ENCODE results near the gene IL21R.
"Not testable (repeated sequence)": the region's sequence is repeated elsewhere in the genome, so short reads cannot be mapped to it uniquely, and the experiment has no call there.

Gene IL21R

GRCh38 chr16:27428026-27428785 is 26.2 kb downstream of the IL21R start:
- FAIRE-seq = no peak

DNA sequence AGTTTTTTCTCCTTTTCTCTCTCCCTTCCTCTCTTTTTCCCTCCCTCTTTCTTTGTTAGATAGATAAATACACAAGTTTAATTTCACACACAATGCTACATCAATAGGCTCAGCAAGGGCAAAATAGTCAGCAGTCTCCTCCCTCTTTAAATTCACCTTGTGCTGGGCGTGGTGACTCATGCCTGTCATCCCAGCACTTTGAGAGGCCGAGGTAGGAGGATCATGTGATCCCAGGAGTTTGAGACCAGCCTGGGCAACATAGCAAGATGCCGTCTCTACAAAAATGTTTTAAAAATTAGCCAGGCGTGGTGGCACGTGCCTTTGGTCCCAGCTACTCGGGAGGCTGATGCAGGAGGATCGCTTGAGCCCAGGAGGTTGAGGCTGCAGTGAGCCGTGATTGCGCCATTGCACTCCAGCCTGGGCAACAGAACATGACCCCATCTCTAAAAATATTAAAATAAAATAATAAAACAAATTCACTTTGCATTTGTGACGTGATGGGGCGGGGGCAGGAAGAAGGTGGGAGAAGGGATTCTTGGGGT is 27.4 kb downstream of the IL21R start:
- FAIRE-seq = no peak

- no peak for FAIRE-seq
Measured at GRCh38 chr16:27429981-27430441, 28.0 kb downstream of the IL21R start.

DNA sequence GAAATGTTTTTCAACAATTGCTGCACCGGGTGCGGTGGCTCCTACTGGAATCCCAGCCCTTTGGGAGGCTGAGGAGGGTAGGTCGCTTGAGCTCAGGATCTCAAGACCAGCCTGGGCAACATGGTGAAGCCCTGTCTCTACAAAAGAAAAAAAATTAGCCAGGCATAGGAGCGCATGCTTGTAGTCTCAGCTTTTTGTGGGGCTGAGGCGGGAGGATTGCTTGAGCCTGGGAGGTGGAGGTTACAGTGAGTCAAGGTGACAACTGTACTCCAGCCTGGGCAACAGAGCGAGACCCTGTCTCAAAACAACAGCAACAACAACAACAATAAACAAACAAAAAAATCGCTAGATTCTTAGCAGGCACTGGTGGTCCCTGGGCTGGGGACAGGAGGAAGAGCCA is 28.5 kb downstream of the IL21R start:
- FAIRE-seq = no peak

- no peak for FAIRE-seq
Measured at GRCh38 chr16:27430923-27431484, 29.0 kb downstream of the IL21R start.

DNA sequence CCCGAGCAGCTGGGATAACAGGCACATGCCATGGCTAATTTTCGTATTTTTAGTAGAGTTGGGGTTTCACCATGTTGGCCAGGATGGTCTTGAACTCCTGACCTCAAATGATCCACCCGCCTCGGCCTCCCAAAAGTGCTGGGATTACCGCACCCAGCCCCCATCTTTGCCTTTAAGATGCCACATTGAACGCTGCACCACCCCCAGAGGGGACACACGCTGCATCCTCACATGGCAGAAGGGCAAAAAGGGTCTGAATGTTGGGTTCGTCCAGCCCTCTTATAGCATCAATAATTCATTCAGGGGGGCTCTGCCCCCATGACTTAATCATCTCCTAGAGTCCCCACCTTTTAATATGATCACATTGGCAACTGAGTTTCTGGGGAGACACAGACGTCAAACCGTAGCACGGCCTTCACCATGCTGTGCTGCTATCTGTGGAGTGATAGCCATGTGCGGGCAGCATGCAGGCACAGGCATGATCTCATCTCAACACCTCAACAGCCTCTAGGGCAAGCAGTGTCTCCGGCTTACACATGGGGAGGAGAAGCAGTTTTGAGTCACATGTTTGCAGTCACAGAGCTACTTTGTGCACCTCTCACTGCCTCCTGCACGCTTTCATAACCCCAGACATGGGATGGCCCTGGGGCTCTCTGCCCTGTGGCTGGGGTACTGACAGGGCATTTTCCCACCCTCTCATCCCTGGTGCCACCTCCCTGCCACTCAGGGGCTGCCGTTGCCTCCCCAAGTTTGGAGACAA is 30.0 kb downstream of the IL21R start:
- FAIRE-seq = no peak

- no peak for FAIRE-seq
Measured at GRCh38 chr16:27432558-27432957, 30.6 kb downstream of the IL21R start.

DNA sequence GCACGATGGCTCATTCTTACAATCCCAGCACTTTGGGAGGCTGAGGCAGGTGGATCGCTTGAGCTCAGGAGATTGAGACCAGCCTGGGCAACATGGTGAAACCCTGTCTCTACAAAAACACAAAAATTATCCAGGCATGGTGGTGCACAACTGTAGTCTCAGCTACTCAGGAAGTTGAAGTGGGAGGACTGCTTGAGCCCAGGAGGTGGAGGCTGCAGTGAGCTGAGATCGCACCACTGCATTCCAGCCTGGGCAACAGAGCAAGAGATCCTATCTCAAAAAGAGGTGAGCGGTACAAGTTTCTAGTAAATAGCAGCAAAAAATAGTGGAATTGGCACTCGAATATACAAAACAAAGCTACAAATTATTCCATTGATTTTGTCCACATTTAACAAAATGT is 31.2 kb downstream of the IL21R start:
- FAIRE-seq = not testable (repeated sequence)

DNA sequence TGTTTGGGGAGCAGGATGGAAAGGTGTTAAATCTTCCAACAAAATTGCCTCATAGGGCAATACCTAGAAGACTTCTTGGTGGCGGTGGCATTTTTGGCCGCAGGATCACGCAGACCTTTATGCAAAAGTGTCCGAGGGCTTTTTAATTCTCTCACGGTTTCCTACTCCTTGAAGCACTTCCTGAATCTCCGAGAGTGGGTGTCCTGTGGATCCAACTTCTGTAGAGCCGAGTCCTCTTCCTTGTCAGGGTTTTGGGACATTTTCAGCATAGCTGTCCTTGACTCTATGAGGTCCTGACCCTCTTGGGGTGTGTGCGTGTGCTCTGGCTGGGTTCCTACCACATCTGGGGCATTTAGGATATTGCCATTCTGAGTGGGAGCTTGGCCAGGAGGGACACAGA is 31.7 kb downstream of the IL21R start:
- no peak for FAIRE-seq

- no peak for FAIRE-seq
Measured at GRCh38 chr16:27434141-27435051, 32.4 kb downstream of the IL21R start.

GRCh38 chr16:27435146-27435545 is 33.2 kb downstream of the IL21R start:
- FAIRE-seq = not testable (repeated sequence)

DNA sequence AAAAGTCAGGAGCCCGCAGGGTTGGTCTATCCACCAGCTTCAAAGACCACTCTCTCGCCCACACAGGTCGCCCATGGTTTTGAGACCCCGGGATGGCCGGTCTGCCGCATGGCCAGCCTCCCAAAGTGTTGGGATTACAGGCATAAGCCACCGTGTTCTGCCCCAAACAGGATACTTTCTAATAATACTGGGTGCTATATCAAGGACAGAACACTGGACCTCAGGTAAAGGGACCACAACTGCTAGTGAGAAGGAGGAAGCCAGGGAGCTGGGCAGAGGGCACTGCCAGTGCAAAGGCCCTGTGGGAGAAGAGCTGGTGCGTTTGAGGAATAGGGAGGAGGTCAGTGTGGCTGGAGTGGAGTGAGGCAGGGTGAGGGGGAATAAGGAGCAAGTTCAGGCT is 34.1 kb downstream of the IL21R start:
- no peak for FAIRE-seq

DNA sequence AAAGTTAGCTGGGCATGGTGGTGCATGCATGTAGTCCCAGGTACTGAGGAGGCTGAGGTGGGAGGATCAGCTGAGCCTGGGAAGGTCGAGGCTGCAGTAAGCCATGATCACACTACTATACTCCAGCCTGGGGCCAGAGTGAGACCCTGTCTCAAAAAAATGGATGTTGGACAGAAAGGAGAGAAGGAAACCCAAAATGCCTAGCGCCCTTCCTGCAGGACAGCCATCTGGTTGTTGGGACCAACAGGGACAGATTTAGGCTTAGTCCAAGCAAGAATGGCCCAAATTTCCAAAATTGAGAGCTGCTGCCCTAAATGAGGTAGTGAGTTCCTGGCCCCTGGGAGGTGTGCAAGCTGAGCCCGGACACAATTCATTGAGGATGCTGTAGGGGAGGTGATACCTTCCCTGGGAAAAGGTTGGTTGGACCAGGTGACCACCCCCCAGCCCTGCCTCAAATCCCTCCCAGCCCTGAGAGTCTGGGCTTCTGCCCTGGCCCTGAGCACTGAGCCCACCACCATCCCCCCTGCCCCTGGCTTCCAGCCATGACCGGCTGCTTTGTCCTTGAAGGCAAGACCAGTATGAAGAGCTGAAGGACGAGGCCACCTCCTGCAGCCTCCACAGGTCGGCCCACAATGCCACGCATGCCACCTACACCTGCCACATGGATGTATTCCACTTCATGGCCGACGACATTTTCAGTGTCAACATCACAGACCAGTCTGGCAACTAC is 35.1 kb downstream of the IL21R start:
- no peak for FAIRE-seq

- FAIRE-seq = no peak
Measured at GRCh38 chr16:27437946-27438345, 36.0 kb downstream of the IL21R start.

DNA sequence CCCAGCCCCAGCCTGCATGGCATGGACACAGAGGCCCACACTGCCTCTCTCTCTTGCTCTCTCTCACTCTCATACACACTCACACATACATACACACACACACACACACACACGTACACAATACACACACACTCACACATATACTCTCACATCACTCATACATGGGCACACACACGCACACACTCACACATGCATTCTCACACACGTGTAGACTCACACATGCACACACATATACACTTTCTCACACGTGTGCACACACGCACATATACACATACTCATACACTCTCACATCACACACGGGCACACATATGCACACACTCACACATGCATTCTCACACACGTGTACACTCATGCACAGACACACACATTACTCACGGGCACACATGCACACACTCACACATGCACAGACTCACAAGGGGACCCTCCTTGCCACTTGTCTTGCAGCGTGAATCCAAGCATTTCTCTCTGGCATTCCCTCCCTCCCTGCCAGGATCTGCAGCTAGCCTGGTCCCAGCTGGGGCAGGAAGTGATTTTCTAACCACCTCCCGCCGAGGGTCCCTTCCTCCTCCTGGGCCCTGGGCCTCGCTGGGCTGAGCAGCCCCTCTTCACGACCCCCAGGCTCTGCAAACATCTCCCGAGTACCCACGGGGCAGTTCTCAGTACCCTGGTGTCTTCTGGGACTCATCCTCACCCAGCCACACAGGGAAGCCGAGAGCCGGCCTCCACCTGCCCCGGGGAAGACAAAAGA is 37.5 kb downstream of the IL21R start:
- no peak for FAIRE-seq

DNA sequence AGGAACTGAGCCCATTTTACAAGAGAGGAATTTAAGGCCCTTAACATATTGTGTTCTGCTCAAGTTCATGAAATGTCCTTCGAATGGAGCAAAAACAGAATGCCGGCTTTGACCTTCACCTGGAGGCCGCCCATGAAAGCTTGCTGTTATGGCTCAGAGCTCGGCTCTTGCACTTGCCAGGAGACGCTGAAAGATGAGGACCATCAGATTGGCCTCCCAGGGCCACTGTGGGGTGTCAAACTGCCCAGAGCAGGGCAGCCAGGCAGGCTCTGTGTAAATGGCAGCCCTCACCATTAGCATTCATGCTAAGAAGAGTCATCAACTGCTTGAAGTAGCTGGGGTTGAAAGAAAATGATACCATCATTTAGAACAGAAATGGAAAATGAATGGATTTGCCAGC is 39.3 kb downstream of the IL21R start:
- no peak for FAIRE-seq

DNA sequence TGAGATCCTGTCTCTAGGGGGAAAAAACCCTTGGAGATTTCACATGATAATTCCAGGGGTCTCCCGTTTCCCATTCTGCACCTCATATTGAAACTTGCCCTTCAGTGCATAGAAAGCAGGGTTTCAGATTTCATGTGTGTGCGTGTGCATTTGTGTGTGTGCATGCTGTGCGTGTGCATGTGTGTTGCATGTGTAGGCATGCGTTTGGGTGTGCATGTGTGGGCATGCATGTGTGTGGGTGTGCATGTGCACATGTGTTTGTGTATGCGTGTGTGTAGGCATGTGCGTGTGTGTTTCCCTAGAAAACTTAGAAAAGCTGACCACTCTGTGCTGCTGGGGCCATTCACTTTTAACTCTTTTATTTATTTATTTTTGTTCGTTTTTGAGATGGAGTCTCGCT is 40.0 kb downstream of the IL21R start:
- no peak for FAIRE-seq

GRCh38 chr16:27444015-27444414 is 42.0 kb downstream of the IL21R start:
- FAIRE-seq = no peak

GRCh38 chr16:27444470-27444869 is 42.5 kb downstream of the IL21R start:
- no peak for FAIRE-seq

GRCh38 chr16:27445502-27446175 is 43.7 kb downstream of the IL21R start:
- no peak for FAIRE-seq

All from endometrium (tissue), 2 donors.